IMR-90 (cell line): ENCODE measurements around the gene CCDC50. TPM values are rescaled to one million over a fixed set of nuclear protein-coding genes. Genes with fewer than 3 reads are reported as not detected.

Experiments
- ATAC-seq: fragments of 200-7000 bp; cut with Tn5 transposase; 2 replicates; pipeline ENCODE4 v1.9.1; 2020; ENCODE audit warnings: low read depth, mild to moderate bottlenecking, moderate library complexity
- BruUV-seq: library from RNA; stranded (reverse); fragments of 400-500 nt; replicated peaks from 2 replicates; lab custom pipeline; 2021; lab: Mats Ljungman, UMichigan
- CTCF ChIA-PET: fragments of 300-600 bp; formaldehyde crosslinking; extraction: SDS; loops from one replicate; lab custom pipeline; 2021; ENCODE audit warnings: antibody characterized with exemption; lab: Yijun Ruan, JAX
- POLR2A ChIA-PET: fragments of 300-600 bp; sonication (Branson Sonifier 250); formaldehyde crosslinking; loops from one replicate; lab custom pipeline; 2022; ENCODE audit warnings: antibody characterized with exemption; ENCODE audit not compliant: unreplicated experiment; lab: Charles Lee
- DNase-seq: peaks from one replicate; pipeline ENCODE4 v3.0.0; 2013
- H2AFZ ChIP-seq: replicated peaks from 2 replicates; pipeline ENCODE3; 2013; ENCODE audit warnings: low read length, mild to moderate bottlenecking; ENCODE audit not compliant: poor library complexity
- H2AK5ac ChIP-seq: 2 replicates; pipeline ENCODE4 v1.6.1; 2013; ENCODE audit warnings: low read depth, low read length, inconsistent platforms
- H2AK9ac ChIP-seq: replicated peaks from 2 replicates; pipeline ENCODE3; 2013; ENCODE audit warnings: mild to moderate bottlenecking, low read depth, low read length, moderate library complexity; ENCODE audit not compliant: poor library complexity
- H2BK120ac ChIP-seq: 2 replicates; pipeline ENCODE4 v1.6.1; 2013; ENCODE audit warnings: low read depth, low read length, inconsistent platforms
- H2BK15ac ChIP-seq: 3 replicates; pipeline ENCODE4 v1.6.1; 2013; ENCODE audit warnings: low read depth, low read length, inconsistent platforms
- H2BK20ac ChIP-seq: 2 replicates; pipeline ENCODE4 v1.6.1; 2013; ENCODE audit warnings: low read depth, mild to moderate bottlenecking, inconsistent platforms, low read length, moderate library complexity
- H2BK5ac ChIP-seq: 2 replicates; pipeline ENCODE4 v1.6.1; 2013; ENCODE audit warnings: mild to moderate bottlenecking, low read depth, low read length, inconsistent platforms; ENCODE audit not compliant: poor library complexity, severe bottlenecking
- H3K14ac ChIP-seq: replicated peaks from 2 replicates; pipeline ENCODE4 v1.6.1; 2013; ENCODE audit warnings: low read depth, low read length, inconsistent platforms
- H3K18ac ChIP-seq: 2 replicates; pipeline ENCODE4 v1.6.1; 2013; ENCODE audit warnings: low read depth, low read length, control low read depth
- H3K23ac ChIP-seq: 2 replicates; pipeline ENCODE4 v1.6.1; 2013; ENCODE audit warnings: low read depth, low read length, inconsistent platforms
- H3K27ac ChIP-seq: 2 replicates; pipeline ENCODE4 v1.5.1; 2013; ENCODE audit warnings: mild to moderate bottlenecking, control low read depth, low read length; ENCODE audit not compliant: insufficient read depth
- H3K27me3 ChIP-seq: 2 replicates; pipeline ENCODE4 v1.6.1; 2013; ENCODE audit warnings: low read length; ENCODE audit not compliant: control insufficient read depth, insufficient read depth
- H3K36me3 ChIP-seq: 2 replicates; pipeline ENCODE4 v1.6.1; 2013; ENCODE audit warnings: low read length, mixed read lengths; ENCODE audit not compliant: control insufficient read depth, insufficient read depth
- H3K4ac ChIP-seq: 2 replicates; pipeline ENCODE4 v1.6.1; 2013; ENCODE audit warnings: low read depth, low read length, inconsistent platforms
- H3K4me1 ChIP-seq: 2 replicates; pipeline ENCODE4 v1.6.1; 2013; ENCODE audit warnings: low read length, mixed read lengths; ENCODE audit not compliant: control insufficient read depth, insufficient read depth
- H3K4me2 ChIP-seq: 2 replicates; pipeline ENCODE4 v1.6.1; 2013; ENCODE audit warnings: low read depth, mild to moderate bottlenecking, control low read depth, low read length, moderate library complexity
- H3K4me3 ChIP-seq: 2 replicates; pipeline ENCODE4 v1.5.1; 2013; ENCODE audit warnings: low read depth, mild to moderate bottlenecking, control low read depth, low read length, moderate library complexity; ENCODE audit not compliant: insufficient read depth
- H3K56ac ChIP-seq: 2 replicates; pipeline ENCODE4 v1.6.1; 2013; ENCODE audit warnings: low read length, inconsistent platforms; ENCODE audit not compliant: insufficient read depth; ENCODE audit errors: extremely low read depth
- H3K79me1 ChIP-seq, 2 experiments: 2 replicates each; pipeline ENCODE4 v1.6.1; 2013; ENCODE audit warnings: low read length in 2 of 2, inconsistent platforms in 1 of 2, low read depth in 1 of 2
- H3K9ac ChIP-seq: 2 replicates; pipeline ENCODE4 v1.6.1; 2013; ENCODE audit warnings: low read depth, low read length, control low read depth
- H3K9me1 ChIP-seq: 2 replicates; pipeline ENCODE4 v1.6.1; 2013; ENCODE audit warnings: low read length, inconsistent platforms; ENCODE audit not compliant: insufficient read depth
- H3K9me3 ChIP-seq: 2 replicates; pipeline ENCODE4 v1.6.1; 2013; ENCODE audit warnings: low read length; ENCODE audit not compliant: control insufficient read depth, insufficient read depth
- H4K20me1 ChIP-seq: 2 replicates; pipeline ENCODE4 v1.6.1; 2013; ENCODE audit warnings: low read length, inconsistent platforms; ENCODE audit not compliant: insufficient read depth
- H4K5ac ChIP-seq: 2 replicates; pipeline ENCODE4 v1.6.1; 2013; ENCODE audit warnings: mild to moderate bottlenecking, low read depth, low read length, control low read depth
- H4K8ac ChIP-seq, 2 experiments: 2 replicates each; pipeline ENCODE4 v1.6.1; 2013; ENCODE audit warnings: low read depth in 2 of 2, low read length in 2 of 2, control low read depth in 1 of 2, inconsistent platforms in 1 of 2
- H4K91ac ChIP-seq: 2 replicates; pipeline ENCODE4 v1.6.1; 2013; ENCODE audit warnings: low read depth, low read length, inconsistent platforms; ENCODE audit not compliant: insufficient read depth
- FOS ChIP-seq: fragments of 150-350 bp; IDR thresholded peaks from 2 replicates; pipeline ENCODE4 v1.6.1; 2016; ENCODE audit warnings: low read depth, low read length
- MXI1 ChIP-seq: IDR thresholded peaks from 2 replicates; pipeline ENCODE4 v1.6.1; 2012; ENCODE audit warnings: low read depth, mild to moderate bottlenecking, low read length, moderate library complexity, borderline replicate concordance
- POLR2A ChIP-seq: IDR thresholded peaks from 2 replicates; pipeline ENCODE4 v1.6.1; 2012; ENCODE audit warnings: mild to moderate bottlenecking, low read depth, low read length
- RCOR1 ChIP-seq: IDR thresholded peaks from 2 replicates; pipeline ENCODE4 v1.6.1; 2012; ENCODE audit warnings: mild to moderate bottlenecking, low read length, improper control_type of control experiment; ENCODE audit not compliant: insufficient replicate concordance
- WGBS, 2 experiments: methylation state at CpG; one replicate each; pipeline versions ENCODE4 v1.1.5 to v1.1.7; 2013; ENCODE audit warnings: missing lambda C conversion rate in 2 of 2; ENCODE audit not compliant: insufficient read length in 1 of 2; ENCODE audit errors: extremely low coverage in 2 of 2; 5-methylcytosine and 5-hydroxymethylcytosine counted together
- dilution Hi-C: fragments of 300-500 bp; cut with HindIII; formaldehyde crosslinking; loops from one replicate; pipeline ENCODE4 v1.14.3; 2018; ENCODE audit warnings: low sequenced_read_pairs; ENCODE audit not compliant: unreplicated experiment
- in situ Hi-C: fragments of 300-500 bp; cut with MboI; formaldehyde crosslinking; loops from 3 replicates; pipeline ENCODE4 v1.14.3; 2019; ENCODE audit warnings: low sequenced_read_pairs, inconsistent platforms, mixed read lengths
- intact Hi-C: fragments of 100-400 bp; cut with micrococcal nuclease; formaldehyde crosslinking; loops from 2 replicates; pipeline ENCODE4 v1.10.0; 2022
- polyA plus RNA-seq, 3 experiments: library from polyadenylated mRNA; depleted of rRNA; stranded (reverse); fragments of >200 nt; gene quantifications; 2 replicates each; pipeline ENCODE4 v1.2.3, GENCODE V29; 2012; ENCODE audit warnings: low replicate concordance in 1 of 3
- total RNA-seq: library from RNA; depleted of rRNA; stranded (reverse); fragments of >200 nt; gene quantifications from 2 replicates; pipeline ENCODE4 v1.2.3, GENCODE V29; 2012

CCDC50 gene
- total and polyA plus RNA-seq, 2 of the 4 experiments (the other 2 are of a cell fraction), result 59.0 to 63.1 TPM

GRCh38 chr3:191307341-191307740, 21.9 kb upstream of the CCDC50 start:
- ChIA-PET POLR2A (no interaction called here), CTCF (interaction anchor here (1.1 kb wide), 1 partner anchor 11 kb away, joined by 3 read pairs; no protein-coding TSS in a partner anchor)
- H3K23ac ChIP-seq, result no peak overlapping the region

More at GRCh38 chr3:191307341-191307740, 21.9 kb upstream of the CCDC50 start:
- no peak overlapping the region for H3K14ac ChIP-seq
- DNase-seq (no peak), ATAC-seq (no peak)
- intact Hi-C loops, result no loop called here
- no peaks in the 10 kb centered on the region for H3K9me3 ChIP-seq
- no peak overlapping the region for H2AK5ac ChIP-seq
- no TSS peak for BruUV-seq
- no peak overlapping the region for H4K5ac ChIP-seq
- in situ Hi-C loops, result no loop called here
- H3K9me1 ChIP-seq, result no peaks in the 10 kb centered on the region
- no peak overlapping the region for H2AK9ac ChIP-seq
- no peak overlapping the region for H3K18ac ChIP-seq
- no peak overlapping the region for H2BK15ac ChIP-seq
- H3K27me3 ChIP-seq, result no peaks in the 10 kb centered on the region
- H3K4me3 ChIP-seq, result no peak overlapping the region
- H3K4me2 ChIP-seq, result no peak overlapping the region
- H3K4me1 ChIP-seq, result no peaks in the 10 kb centered on the region
- H3K56ac ChIP-seq, result no peak overlapping the region
- H2BK20ac ChIP-seq, result no peak overlapping the region
- H3K27ac ChIP-seq, result no peak overlapping the region
- H3K9ac ChIP-seq, result no peak overlapping the region
- no peak overlapping the region for H4K8ac ChIP-seq
- WGBS, 2 experiments, result no CpG with 5 or more reads among the region's 4 CpGs
- TF ChIP-seq FOS (no peak), MXI1 (no peak), POLR2A (no peak), RCOR1 (no peak)
- no peaks in the 10 kb centered on the region for H3K79me1 ChIP-seq
- H3K36me3 ChIP-seq, result no peaks in the 10 kb centered on the region
- no peak overlapping the region for H2BK5ac ChIP-seq
- H4K20me1 ChIP-seq, result no peaks in the 10 kb centered on the region
- dilution Hi-C loops, result no loop called here
- no peak overlapping the region for H3K4ac ChIP-seq
- H2AFZ ChIP-seq, result no peak overlapping the region
- no peak overlapping the region for H2BK120ac ChIP-seq
- H4K91ac ChIP-seq, result no peak overlapping the region
